AG10803 (cell line): ENCODE data around the gene FBRSL1.

Source experiments
- DNase-seq: peaks from one replicate; pipeline ENCODE4 v3.0.0; 2010; ENCODE audit warnings: low read depth
- H3K4me3 ChIP-seq: 2 replicates; pipeline ENCODE4 v1.5.1; 2011; ENCODE audit warnings: mild to moderate bottlenecking, low read length, control low read depth
- TF ChIP-seq, protein P1 (sequence below): conservative IDR thresholded peaks from 2 replicates; pipeline ENCODE4 v1.5.1; 2011; ENCODE audit warnings: mild to moderate bottlenecking, low read length, control low read depth, inconsistent platforms

The FBRSL1 gene

GRCh38 chr12:132556801-132557200 lies 66.8 kb downstream of the FBRSL1 start:
- H3K4me3 ChIP-seq: no peak overlapping the region
- TF ChIP-seq, protein P1, sequence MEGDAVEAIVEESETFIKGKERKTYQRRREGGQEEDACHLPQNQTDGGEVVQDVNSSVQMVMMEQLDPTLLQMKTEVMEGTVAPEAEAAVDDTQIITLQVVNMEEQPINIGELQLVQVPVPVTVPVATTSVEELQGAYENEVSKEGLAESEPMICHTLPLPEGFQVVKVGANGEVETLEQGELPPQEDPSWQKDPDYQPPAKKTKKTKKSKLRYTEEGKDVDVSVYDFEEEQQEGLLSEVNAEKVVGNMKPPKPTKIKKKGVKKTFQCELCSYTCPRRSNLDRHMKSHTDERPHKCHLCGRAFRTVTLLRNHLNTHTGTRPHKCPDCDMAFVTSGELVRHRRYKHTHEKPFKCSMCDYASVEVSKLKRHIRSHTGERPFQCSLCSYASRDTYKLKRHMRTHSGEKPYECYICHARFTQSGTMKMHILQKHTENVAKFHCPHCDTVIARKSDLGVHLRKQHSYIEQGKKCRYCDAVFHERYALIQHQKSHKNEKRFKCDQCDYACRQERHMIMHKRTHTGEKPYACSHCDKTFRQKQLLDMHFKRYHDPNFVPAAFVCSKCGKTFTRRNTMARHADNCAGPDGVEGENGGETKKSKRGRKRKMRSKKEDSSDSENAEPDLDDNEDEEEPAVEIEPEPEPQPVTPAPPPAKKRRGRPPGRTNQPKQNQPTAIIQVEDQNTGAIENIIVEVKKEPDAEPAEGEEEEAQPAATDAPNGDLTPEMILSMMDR: no peak
- DNase-seq: no peak

GRCh38 chr12:132557291-132558015 lies 67.5 kb downstream of the FBRSL1 start:
- DNase-seq: no peak
- TF ChIP-seq, protein P1: no peak
- H3K4me3 ChIP-seq: no peak overlapping the region

- DNase-seq: no peak
- TF ChIP-seq, protein P1: no peak
- H3K4me3 ChIP-seq: no peak overlapping the region
Observed at GRCh38 chr12:132558042-132558856, 68.3 kb downstream of the FBRSL1 start.

GRCh38 chr12:132558861-132559623 lies 69.1 kb downstream of the FBRSL1 start:
- TF ChIP-seq, protein P1: no peak

DNA sequence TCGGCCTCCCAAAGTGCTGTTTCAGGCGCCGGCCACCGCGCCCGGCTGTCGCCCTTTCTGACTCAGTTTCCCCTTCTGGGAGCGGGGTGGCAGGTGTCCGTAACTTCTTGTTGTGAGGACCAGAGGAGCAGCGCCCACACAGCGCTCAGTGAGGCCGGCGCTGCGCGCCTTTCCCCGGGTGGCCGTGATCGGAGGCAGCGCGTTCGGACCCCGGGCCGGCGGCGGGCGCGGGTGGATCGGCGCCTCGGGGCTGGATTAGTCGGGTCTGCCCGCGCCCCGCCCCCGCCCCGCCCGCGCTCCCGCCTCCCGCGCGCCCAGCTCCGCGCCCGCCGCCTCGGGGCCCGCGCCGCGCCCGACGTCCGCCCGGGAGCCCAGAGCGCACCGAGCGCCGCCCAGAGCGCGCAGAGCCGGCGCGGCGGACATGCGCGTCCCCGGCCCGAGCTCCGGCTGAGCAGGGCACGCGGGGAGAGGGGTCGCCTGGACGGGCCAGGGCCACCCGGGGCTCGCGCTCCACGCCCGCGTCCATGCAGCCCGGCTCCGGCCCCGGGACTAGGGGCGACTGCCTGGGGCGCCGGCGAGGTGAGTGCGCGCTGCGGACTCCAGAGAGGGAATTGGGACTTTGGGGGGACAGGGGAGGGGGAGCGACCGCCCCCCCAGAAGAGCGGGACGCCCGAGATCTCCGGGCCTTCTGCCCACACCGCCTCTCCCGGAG lies 69.9 kb downstream of the FBRSL1 start:
- TF ChIP-seq, protein P1: no peak
- H3K4me3 ChIP-seq: peak overlapping the region; percentile 64
- peak; percentile 35 for DNase-seq

More at GRCh38 chr12:132558861-132559623, 69.1 kb downstream of the FBRSL1 start:
- DNase-seq: no peak
- peak overlapping the region; percentile 64 for H3K4me3 ChIP-seq

- peak overlapping the region; percentile 54 for H3K4me3 ChIP-seq
- TF ChIP-seq, protein P1: no peak
- no peak for DNase-seq
Observed at GRCh38 chr12:132560364-132560613, 70.3 kb downstream of the FBRSL1 start.
